HepG2 (cell line): Measurements from ENCODE around the gene CHADL. TPM values are rescaled to one million over a fixed set of nuclear protein-coding genes. Genes with fewer than 3 reads are reported as not detected.

Experiments
- ATAC-seq: fragments of 200-7000 bp; cut with Tn5 transposase; 3 replicates; pipeline ENCODE4 v1.9.1; 2020; ENCODE audit warnings: mild to moderate bottlenecking, moderate library complexity
- BruUV-seq: library from RNA; stranded (reverse); fragments of 400-500 nt; replicated peaks from 2 replicates; lab custom pipeline; 2021; lab: Mats Ljungman, UMichigan
- CTCF ChIA-PET: fragments of 300-600 bp; formaldehyde crosslinking; extraction: SDS; loops from one replicate; lab custom pipeline; 2021; ENCODE audit warnings: low total read pairs, inconsistent platforms, low intra/inter-chr PET ratio; lab: Yijun Ruan, JAX
- POLR2A ChIA-PET: fragments of 350-600 bp; sonication (Branson Sonifier 250); formaldehyde crosslinking; loops from one replicate; lab custom pipeline; 2020; ENCODE audit warnings: antibody characterized with exemption, inconsistent platforms; lab: Yijun Ruan, JAX
- DNase-seq: peaks from one replicate; pipeline ENCODE4 v3.0.0-alpha.2; 2015; ENCODE audit warnings: low spot score
- FAIRE-seq: peaks from 3 replicates; lab custom pipeline; 2011; peaks lifted over from hg19 to GRCh38; lab: Jason Lieb, UNC
- H2AFZ ChIP-seq: one replicate; pipeline ENCODE4 v1.6.1; 2011; ENCODE audit warnings: low read length, inconsistent platforms
- H3K27ac ChIP-seq: fragments of 300-600 bp; 3 replicates; pipeline ENCODE4 v1.8.0; 2011; ENCODE audit warnings: mixed run types, mild to moderate bottlenecking, mixed read lengths, low read length, inconsistent platforms; ENCODE audit not compliant: insufficient read depth; ENCODE audit errors: extremely low read length
- H3K27me3 ChIP-seq, 2 experiments: fragments of 200-600 bp in 1 of 2; 2 replicates in 1 of 2; 3 replicates in 1 of 2; pipeline versions ENCODE4 v1.6.0 to v1.8.0; 2011; ENCODE audit warnings: low read length in 2 of 2, mild to moderate bottlenecking in 2 of 2, moderate library complexity in 2 of 2, inconsistent platforms in 1 of 2; ENCODE audit not compliant: insufficient read depth in 2 of 2, control insufficient read depth in 1 of 2
- H3K36me3 ChIP-seq, 2 experiments: fragments of 200-600 bp in 1 of 2; replicated peaks in 1 of 2; 2 replicates in 1 of 2; 3 replicates in 1 of 2; pipeline versions ENCODE4 v1.5.1 to v1.8.0; 2011; ENCODE audit warnings: low read length in 2 of 2, inconsistent platforms in 1 of 2; ENCODE audit not compliant: insufficient read depth in 2 of 2, control insufficient read depth in 1 of 2
- H3K4me1 ChIP-seq: 2 replicates; pipeline ENCODE4 v1.5.1; 2012; ENCODE audit warnings: low read length, inconsistent platforms; ENCODE audit not compliant: insufficient read depth
- H3K4me2 ChIP-seq: 2 replicates; pipeline ENCODE4 v1.6.0; 2011; ENCODE audit warnings: low read depth, low read length, inconsistent platforms
- H3K4me3 ChIP-seq, 3 experiments: fragments of 200-600 bp in 1 of 3; sonication (generic), shearing (Covaris generic) in 1 of 3; replicated peaks in 1 of 3; 2 replicates each; pipeline ENCODE4 v1.5.1; 2011 to 2016; ENCODE audit warnings: low read length in 3 of 3, inconsistent platforms in 2 of 3, low read depth in 2 of 3, mild to moderate bottlenecking in 2 of 3, control low read depth in 1 of 3, mixed read lengths in 1 of 3; ENCODE audit not compliant: insufficient read depth in 1 of 3
- H3K79me2 ChIP-seq: one replicate; pipeline ENCODE4 v1.6.1; 2011; ENCODE audit warnings: low read length, inconsistent platforms; ENCODE audit not compliant: insufficient read depth
- H3K9ac ChIP-seq: 2 replicates; pipeline ENCODE4 v1.6.0; 2011; ENCODE audit warnings: mild to moderate bottlenecking, low read depth, low read length, inconsistent platforms; ENCODE audit not compliant: insufficient read depth
- H3K9me3 ChIP-seq: 2 replicates; pipeline ENCODE4 v1.5.1; 2012; ENCODE audit warnings: mild to moderate bottlenecking, low read length
- H4K20me1 ChIP-seq: 2 replicates; pipeline ENCODE4 v1.6.0; 2011; ENCODE audit warnings: inconsistent platforms, mild to moderate bottlenecking, low read length, moderate library complexity; ENCODE audit not compliant: insufficient read depth
- EEA1 ChIP-seq: sonication (generic); formaldehyde crosslinking; IDR thresholded peaks from 2 replicates; pipeline ENCODE4 v1.5.1; 2020; ENCODE audit warnings: mild to moderate bottlenecking, missing genetic modification reagents, borderline replicate concordance
- FUBP1 ChIP-seq: sonication (generic); formaldehyde crosslinking; IDR thresholded peaks from 2 replicates; pipeline ENCODE4 v1.5.1; 2020; ENCODE audit warnings: missing genetic modification reagents, mild to moderate bottlenecking, borderline replicate concordance
- HOXA5 ChIP-seq: sonication (generic); formaldehyde crosslinking; IDR thresholded peaks from 2 replicates; pipeline ENCODE4 v1.4.0; 2020; ENCODE audit warnings: missing genetic modification reagents
- KLF16 ChIP-seq, 2 experiments: sonication (generic) in 1 of 2; formaldehyde crosslinking in 1 of 2; IDR thresholded peaks; 2 replicates each; pipeline versions ENCODE4 v1.6.1 to v1.8.0; 2016 to 2023; ENCODE audit warnings: missing genetic modification reagents in 2 of 2, missing compliant biosample characterization in 1 of 2
- MAFK ChIP-seq, 2 experiments: IDR thresholded peaks in 1 of 2; conservative IDR thresholded peaks in 1 of 2; 2 replicates each; pipeline ENCODE4 v1.6.1; 2011; ENCODE audit warnings: improper control_type of control experiment in 2 of 2, low read length in 2 of 2
- POLR2A ChIP-seq, 2 experiments: IDR thresholded peaks; 2 replicates each; pipeline ENCODE4 v1.6.1; 2011; ENCODE audit warnings: low read depth in 2 of 2, low read length in 2 of 2, mild to moderate bottlenecking in 1 of 2, moderate library complexity in 1 of 2; ENCODE audit not compliant: insufficient read depth in 1 of 2
- POLR2AphosphoS5 ChIP-seq: IDR thresholded peaks from 2 replicates; pipeline ENCODE4 v1.6.1; 2012; ENCODE audit warnings: low read depth, low read length
- SMARCC2 ChIP-seq: fragments of 450-650 bp; IDR thresholded peaks from 2 replicates; pipeline ENCODE4 v1.6.1; 2017; ENCODE audit warnings: antibody characterized with exemption, mild to moderate bottlenecking
- ZBTB43 ChIP-seq: sonication (generic); formaldehyde crosslinking; conservative IDR thresholded peaks from 2 replicates; pipeline ENCODE4 v1.4.0; 2020; ENCODE audit warnings: missing genetic modification reagents
- ZKSCAN5 ChIP-seq: sonication (generic); formaldehyde crosslinking; IDR thresholded peaks from 2 replicates; pipeline ENCODE4 v1.5.1; 2020; ENCODE audit warnings: mild to moderate bottlenecking, missing genetic modification reagents
- ZNF274 ChIP-seq: sonication (generic); formaldehyde crosslinking; IDR thresholded peaks from 2 replicates; pipeline ENCODE4 v1.5.1; 2020; ENCODE audit warnings: mild to moderate bottlenecking, missing genetic modification reagents
- ZNF460 ChIP-seq: sonication (generic); formaldehyde crosslinking; IDR thresholded peaks from 2 replicates; pipeline ENCODE4 v1.5.1; 2020; ENCODE audit warnings: missing genetic modification reagents, mild to moderate bottlenecking, borderline replicate concordance
- ZNF644 ChIP-seq: IDR thresholded peaks from 2 replicates; pipeline ENCODE4 v1.6.1; 2016; ENCODE audit warnings: low read depth
- ZNF652 ChIP-seq: IDR thresholded peaks from 2 replicates; pipeline ENCODE4 v1.6.1; 2016; ENCODE audit warnings: low read depth, borderline replicate concordance
- ZNF784 ChIP-seq: sonication (generic); formaldehyde crosslinking; IDR thresholded peaks from 2 replicates; pipeline ENCODE4 v1.5.1; 2020; ENCODE audit warnings: missing genetic modification reagents, mild to moderate bottlenecking, borderline replicate concordance
- ZSCAN31 ChIP-seq: sonication (generic); formaldehyde crosslinking; IDR thresholded peaks from 2 replicates; pipeline ENCODE4 v1.5.0; 2020; ENCODE audit warnings: low read depth, mild to moderate bottlenecking, missing genetic modification reagents
- WGBS: methylation state at CpG from one replicate; pipeline ENCODE4 v1.1.6; 2017; ENCODE audit warnings: low lambda C conversion rate; 5-methylcytosine and 5-hydroxymethylcytosine counted together
- in situ Hi-C: cut with HindIII; loops from 2 replicates; pipeline ENCODE4 v1.10.0; 2017; ENCODE audit warnings: low pct_unique_long_range_greater_than_20kb; ENCODE audit not compliant: extremely low pct_ligation_motif_present
- intact Hi-C: fragments of 100-400 bp; cut with micrococcal nuclease; formaldehyde crosslinking; loops from one replicate; pipeline ENCODE4 v1.10.0; 2022; ENCODE audit not compliant: unreplicated experiment
- polyA plus RNA-seq, 8 experiments: library from polyadenylated mRNA; depleted of rRNA in 3 of 8; stranded (reverse) in 7 of 8; unstranded in 1 of 8; fragments of >200 nt; fragmentation: Illumina TruSeq in 4 of 8; extraction: Trizol in 4 of 8; gene quantifications; 2 replicates each; pipeline versions ENCODE4 v1.2.1 to v1.2.3, GENCODE V29; 2011 to 2016; ENCODE audit warnings: low read depth in 4 of 8, missing spikeins in 1 of 8, mixed read lengths in 1 of 8; ENCODE audit not compliant: insufficient read depth in 1 of 8
- total RNA-seq, 5 experiments: library from RNA; depleted of rRNA; stranded (reverse); fragments of >200 nt; fragmentation: Illumina TruSeq; extraction: Trizol; gene quantifications; 2 replicates each; pipeline ENCODE4 v1.2.3, GENCODE V29; 2016; ENCODE audit warnings: low read depth in 1 of 5

CHADL gene
- total and polyA plus RNA-seq, 2 of the 13 experiments (the other 11 are each of a cell fraction or from before 2014, with no cell fraction given), result 2.8 to 8.1 TPM

- POLR2A ChIA-PET, result no interaction called here
- H3K27me3 ChIP-seq, result no peaks in the 10 kb centered on the region
- TF ChIP-seq ZKSCAN5 (CRISPR knock-in tag) (no peak), HOXA5 (CRISPR knock-in tag) (no peak), KLF16 (CRISPR knock-in tag; IDR thresholded peaks at IDR 0.05) (no peak), ZNF460 (no peak), ZNF784 (CRISPR knock-in tag) (no peak), ZBTB43 (CRISPR knock-in tag) (no peak), SMARCC2 (no peak), ZSCAN31 (no peak), ZNF274 (CRISPR knock-in tag) (no peak), ZNF652 (no peak), ZNF644 (no peak), POLR2A (IDR thresholded peaks at IDR 0.05; ENCODE audit: insufficient read depth in 1 of 2, low read depth in 2 of 2, low read length in 2 of 2) (0 out of 4 replicates have a peak, but pooled peaks of 1 of the 2 experiments have one; percentile 2), EEA1 (CRISPR knock-in tag) (no peak), FUBP1 (CRISPR knock-in tag) (no peak), POLR2AphosphoS5 (0 out of 2 replicates have a peak, but pooled peaks have one; percentile 4), MAFK (conservative IDR thresholded peaks at IDR 0.05 in 1 of 2, IDR thresholded peaks at IDR 0.05 in 1 of 2; ENCODE audit: low read length in 2 of 2) (no peak)
- no TSS peak for BruUV-seq
- H3K4me2 ChIP-seq, result no peak overlapping the region
- FAIRE-seq (no peak), DNase-seq (no peak), ATAC-seq (no peak; the same call in 2 of the 3 replicates)
- no peaks in the 10 kb centered on the region for H3K79me2 ChIP-seq
- H3K36me3 ChIP-seq, result peaks cover 25 to 31% of the 10 kb centered on the region in 2 experiments
- in situ Hi-C loops, result no loop called here
- no peak overlapping the region for H3K27ac ChIP-seq
- no peak overlapping the region for H3K9ac ChIP-seq
- intact Hi-C loops, result no loop called here
- no peak overlapping the region for H3K4me3 ChIP-seq
- H2AFZ ChIP-seq, result no peak overlapping the region
- H3K4me1 ChIP-seq, result no peaks in the 10 kb centered on the region
- H3K9me3 ChIP-seq, result no peaks in the 10 kb centered on the region
- H4K20me1 ChIP-seq, result no peaks in the 10 kb centered on the region
- 90% methylated on average over 3 of the region's 3 CpGs for WGBS
- CTCF ChIA-PET, result no interaction called here
These were observed 59.8 kb downstream of the CHADL start for GRCh38 chr22:41180926-41181325.
